ENCODE data around the gene DDX1.

DNA sequence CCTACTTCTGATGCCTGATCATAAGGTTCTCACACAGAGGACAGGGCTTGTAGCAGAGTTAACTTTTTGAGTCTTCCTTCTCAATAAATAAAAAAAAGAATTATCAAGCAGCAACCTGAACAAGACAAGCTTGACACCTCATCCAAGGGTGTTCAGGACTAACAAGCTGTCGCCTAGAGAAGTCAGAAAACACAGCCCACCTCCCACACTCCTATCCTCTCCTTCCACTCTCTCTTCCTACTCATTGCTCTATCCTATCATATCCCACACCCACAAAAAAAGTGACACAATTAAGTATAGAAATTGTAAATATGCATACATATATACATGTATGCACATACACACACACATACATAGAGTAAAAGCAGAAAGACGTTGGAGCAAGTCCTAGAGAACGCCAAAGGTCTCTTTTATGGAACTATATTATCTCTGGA, 35.9 kb upstream of the DDX1 start:
- TF ChIP-seq USF1 (IDR thresholded peaks at IDR 0.05) (no peak), RAD21 (IDR thresholded peaks at IDR 0.05; ENCODE audit: low read depth) (no peak)

Measured in Ishikawa (cell line).